ENCODE measurements around the gene RCSD1.

Gene RCSD1

DNA sequence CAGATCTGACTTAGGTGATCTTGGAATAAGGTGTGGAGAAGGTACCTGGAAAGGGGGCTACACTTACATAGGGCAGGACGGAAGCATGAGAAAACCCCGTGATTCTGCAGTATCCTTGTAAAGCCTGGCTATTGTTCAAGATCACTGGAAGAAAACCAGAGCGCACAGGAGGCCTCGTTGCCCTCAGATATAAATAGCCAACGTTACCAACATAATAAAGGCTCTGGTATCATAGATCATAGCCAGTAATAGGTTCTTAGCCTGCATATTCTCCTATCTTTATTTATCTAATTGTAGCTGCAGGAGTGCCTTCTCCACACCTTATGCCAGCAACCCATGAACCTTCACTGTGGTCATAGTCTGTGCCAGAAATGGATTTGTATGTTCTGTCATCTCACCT is 55.8 kb downstream of the RCSD1 start:
- no peaks in the 10 kb centered on the region for H3K9me3 Mint-ChIP-seq
- no peaks in the 10 kb centered on the region for H3K27me3 Mint-ChIP-seq
- H3K36me3 Mint-ChIP-seq (ENCODE audit: low read depth): peaks cover 28% of the 10 kb centered on the region
- no peak overlapping the region for H3K4me3 Mint-ChIP-seq
- peaks cover 25% of the 10 kb centered on the region for H3K4me1 Mint-ChIP-seq (ENCODE audit: low read depth)
- no peak overlapping the region for H3K27ac Mint-ChIP-seq
- intact Hi-C loops (cut with micrococcal nuclease): loop anchor here (5.0 kb wide), 2 partner anchors 124 to 149 kb away; no protein-coding TSS in a partner anchor

DNA sequence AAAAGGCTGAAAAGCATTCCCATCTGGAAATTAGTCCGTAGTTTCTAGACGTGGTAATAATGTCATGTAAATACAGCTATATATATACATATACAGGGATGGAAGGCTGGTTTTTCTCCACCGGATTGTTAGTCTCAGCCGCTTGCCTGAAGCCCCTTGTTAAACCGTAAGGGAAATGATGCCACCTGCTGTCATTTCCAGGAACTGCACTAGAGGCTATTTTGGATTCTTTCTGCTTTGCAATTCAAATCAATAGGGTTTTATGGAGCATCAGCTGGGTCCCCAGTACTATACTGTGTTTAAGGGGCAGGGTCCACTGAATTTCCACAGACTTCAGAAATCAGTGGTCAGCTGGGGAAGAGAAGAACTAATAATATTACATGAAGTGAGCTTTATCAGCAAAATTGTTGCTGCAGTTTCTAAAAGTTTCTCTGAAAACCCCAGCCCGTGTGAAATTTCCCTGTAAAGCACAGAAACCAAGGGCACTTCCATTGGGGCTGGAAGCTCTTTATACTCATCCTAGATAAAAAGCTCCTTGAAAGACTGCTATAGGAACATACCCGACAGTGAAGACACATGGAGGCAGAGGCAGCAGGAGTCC is 58.0 kb downstream of the RCSD1 start:
- H3K4me1 Mint-ChIP-seq (ENCODE audit: low read depth): peaks cover 25% of the 10 kb centered on the region
- no peaks in the 10 kb centered on the region for H3K9me3 Mint-ChIP-seq
- H3K36me3 Mint-ChIP-seq (ENCODE audit: low read depth): peaks cover 50% of the 10 kb centered on the region
- H3K4me3 Mint-ChIP-seq: no peak overlapping the region
- H3K27ac Mint-ChIP-seq: no peak overlapping the region
- H3K27me3 Mint-ChIP-seq: no peaks in the 10 kb centered on the region
- intact Hi-C loops (cut with micrococcal nuclease): loop anchor here (1.0 to 5.0 kb wide), 3 partner anchors 88 to 151 kb away; no protein-coding TSS in a partner anchor

DNA sequence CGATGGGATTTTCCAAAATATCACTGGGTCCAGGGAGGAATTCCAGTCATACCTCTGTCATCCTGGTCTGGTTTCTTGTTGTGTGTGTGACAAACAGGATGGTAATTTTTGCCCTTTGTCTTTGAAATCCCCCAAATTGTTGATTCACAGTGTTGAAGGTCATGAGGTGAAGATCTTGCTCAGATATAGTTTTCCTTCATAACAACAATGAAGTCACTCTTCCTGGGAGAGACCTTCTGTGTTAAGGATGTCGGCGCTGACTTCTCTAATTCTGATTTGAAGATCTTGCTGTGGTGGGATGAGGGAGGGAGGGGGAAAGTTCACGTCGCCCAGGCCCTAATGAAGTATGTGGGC is 59.5 kb downstream of the RCSD1 start:
- peak overlapping the region; percentile 0 for H3K27ac Mint-ChIP-seq

DNA sequence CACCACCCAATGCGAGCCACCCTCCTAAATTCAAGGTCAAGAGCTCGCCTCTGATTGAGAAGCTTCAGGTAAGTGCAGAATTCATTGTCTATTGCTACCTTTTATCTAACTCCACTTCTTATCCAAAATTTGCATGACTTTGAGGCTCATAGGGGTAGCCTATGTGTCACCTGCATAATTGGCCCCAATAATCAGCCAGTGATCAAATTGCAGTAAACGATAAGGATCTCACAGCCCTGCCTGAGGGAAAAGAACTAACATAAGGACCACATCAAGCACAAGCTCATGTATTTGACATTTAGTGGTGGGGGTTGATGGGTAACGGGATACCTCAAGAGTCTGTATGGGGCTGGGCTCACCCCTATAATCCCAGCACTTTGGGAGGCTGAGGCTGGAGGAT is 60.0 kb downstream of the RCSD1 start:
- no peaks in the 10 kb centered on the region for H3K9me3 Mint-ChIP-seq
- no peaks in the 10 kb centered on the region for H3K27me3 Mint-ChIP-seq
- no peak overlapping the region for H3K27ac Mint-ChIP-seq
- intact Hi-C loops (cut with micrococcal nuclease): no loop called here
- H3K4me1 Mint-ChIP-seq (ENCODE audit: low read depth): peaks cover 35% of the 10 kb centered on the region
- H3K36me3 Mint-ChIP-seq (ENCODE audit: low read depth): peaks cover 70% of the 10 kb centered on the region
- H3K4me3 Mint-ChIP-seq: no peak overlapping the region

More for the DNA sequence above, 59.5 kb downstream of the RCSD1 start:
- Mint-ChIP-seq H3K27me3 (no peaks in the 10 kb centered on the region), H3K36me3 (ENCODE audit: low read depth) (peaks cover 65% of the 10 kb centered on the region), H3K9me3 (no peaks in the 10 kb centered on the region), H3K4me1 (ENCODE audit: low read depth) (peaks cover 32% of the 10 kb centered on the region), H3K4me3 (no peak overlapping the region)
- intact Hi-C loops (cut with micrococcal nuclease): loop anchor here (5.0 kb wide), 2 partner anchors 127 to 152 kb away; no protein-coding TSS in a partner anchor

DNA sequence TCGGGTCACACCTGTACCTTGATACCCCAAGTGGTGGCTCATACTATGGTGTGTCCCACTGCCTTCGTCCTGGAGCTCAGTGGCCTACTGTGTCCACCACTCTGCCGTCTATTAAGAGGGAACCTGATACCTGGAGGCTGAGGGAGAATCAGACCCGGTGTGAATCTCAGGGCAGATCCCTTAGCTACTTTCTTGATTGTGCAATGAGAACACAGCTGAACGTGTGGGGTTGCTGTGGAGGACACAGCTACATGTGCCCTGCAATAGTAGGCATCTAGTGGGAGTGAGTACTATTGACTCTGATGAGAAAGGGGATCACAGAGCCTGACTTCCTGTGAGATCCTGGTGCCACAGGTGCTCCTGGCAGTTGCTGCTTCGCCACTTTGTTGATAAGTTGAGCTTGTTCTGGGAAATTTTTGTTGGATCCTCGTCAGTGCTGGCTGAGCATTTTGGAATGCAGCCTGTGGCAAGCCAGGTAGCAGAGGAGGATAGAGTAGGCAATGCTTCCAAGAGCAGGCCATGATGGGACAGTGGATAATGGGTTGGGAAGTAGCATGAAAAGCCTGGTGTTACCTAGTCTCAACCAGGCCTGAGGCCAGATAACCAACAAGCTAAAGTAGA is 63.5 kb downstream of the RCSD1 start:
- no peak overlapping the region for H3K4me3 Mint-ChIP-seq
- H3K27ac Mint-ChIP-seq: no peak overlapping the region
- H3K36me3 Mint-ChIP-seq (ENCODE audit: low read depth): peaks cover 100% of the 10 kb centered on the region
- intact Hi-C loops (cut with micrococcal nuclease): no loop called here
- H3K4me1 Mint-ChIP-seq (ENCODE audit: low read depth): peaks cover 51% of the 10 kb centered on the region
- no peaks in the 10 kb centered on the region for H3K27me3 Mint-ChIP-seq
- H3K9me3 Mint-ChIP-seq: no peaks in the 10 kb centered on the region

DNA sequence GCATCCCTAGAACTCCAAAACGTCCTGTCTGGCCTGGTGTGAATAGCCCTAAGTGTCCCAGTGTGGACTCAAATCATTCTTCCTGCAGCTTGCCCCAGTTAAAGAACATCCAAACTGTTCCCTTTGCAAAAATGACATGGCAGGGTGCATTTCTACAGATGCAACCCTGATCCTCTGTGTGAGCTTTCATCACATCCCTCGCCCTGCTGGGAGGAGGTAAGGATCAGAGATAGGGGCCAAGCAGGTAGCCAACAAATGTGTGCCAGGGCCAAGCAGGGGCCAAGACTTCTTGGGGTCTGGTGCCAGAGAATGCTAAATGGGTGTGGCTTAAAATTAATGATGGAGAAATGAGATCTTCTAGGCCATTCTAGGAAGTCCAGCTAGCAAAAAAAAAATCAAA is 64.7 kb downstream of the RCSD1 start:
- peak overlapping the region; percentile 65 for H3K27ac Mint-ChIP-seq
- H3K36me3 Mint-ChIP-seq (ENCODE audit: low read depth): peaks cover 100% of the 10 kb centered on the region
- H3K27me3 Mint-ChIP-seq: no peaks in the 10 kb centered on the region
- H3K4me3 Mint-ChIP-seq: no peak overlapping the region
- intact Hi-C loops (cut with micrococcal nuclease): no loop called here
- H3K9me3 Mint-ChIP-seq: no peaks in the 10 kb centered on the region
- H3K4me1 Mint-ChIP-seq (ENCODE audit: low read depth): peaks cover 49% of the 10 kb centered on the region

DNA sequence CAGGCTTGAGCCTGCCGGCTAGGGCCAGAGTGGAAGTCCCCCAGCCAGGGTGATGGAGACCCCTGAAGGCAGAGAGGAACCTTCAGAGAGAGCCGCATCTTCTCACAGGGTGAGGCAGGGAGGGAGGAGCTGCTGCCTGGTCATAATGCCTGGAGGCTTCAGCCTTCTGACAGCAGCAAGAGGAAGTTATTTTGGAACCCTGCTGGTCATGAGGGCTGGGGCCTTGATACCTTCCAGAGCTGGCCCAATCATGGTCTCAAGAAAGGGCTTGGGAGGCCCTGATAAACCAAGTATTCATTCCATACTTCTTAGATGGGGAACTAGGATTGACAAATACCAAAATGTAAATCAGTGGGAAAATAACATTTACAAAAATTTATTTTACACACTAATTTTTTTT is 65.1 kb downstream of the RCSD1 start:
- Mint-ChIP-seq H3K4me3 (no peak overlapping the region), H3K27me3 (no peaks in the 10 kb centered on the region), H3K27ac (peak overlapping the region; percentile 65), H3K4me1 (ENCODE audit: low read depth) (peaks cover 46% of the 10 kb centered on the region), H3K36me3 (ENCODE audit: low read depth) (peaks cover 100% of the 10 kb centered on the region), H3K9me3 (no peaks in the 10 kb centered on the region)
- intact Hi-C loops (cut with micrococcal nuclease): no loop called here

DNA sequence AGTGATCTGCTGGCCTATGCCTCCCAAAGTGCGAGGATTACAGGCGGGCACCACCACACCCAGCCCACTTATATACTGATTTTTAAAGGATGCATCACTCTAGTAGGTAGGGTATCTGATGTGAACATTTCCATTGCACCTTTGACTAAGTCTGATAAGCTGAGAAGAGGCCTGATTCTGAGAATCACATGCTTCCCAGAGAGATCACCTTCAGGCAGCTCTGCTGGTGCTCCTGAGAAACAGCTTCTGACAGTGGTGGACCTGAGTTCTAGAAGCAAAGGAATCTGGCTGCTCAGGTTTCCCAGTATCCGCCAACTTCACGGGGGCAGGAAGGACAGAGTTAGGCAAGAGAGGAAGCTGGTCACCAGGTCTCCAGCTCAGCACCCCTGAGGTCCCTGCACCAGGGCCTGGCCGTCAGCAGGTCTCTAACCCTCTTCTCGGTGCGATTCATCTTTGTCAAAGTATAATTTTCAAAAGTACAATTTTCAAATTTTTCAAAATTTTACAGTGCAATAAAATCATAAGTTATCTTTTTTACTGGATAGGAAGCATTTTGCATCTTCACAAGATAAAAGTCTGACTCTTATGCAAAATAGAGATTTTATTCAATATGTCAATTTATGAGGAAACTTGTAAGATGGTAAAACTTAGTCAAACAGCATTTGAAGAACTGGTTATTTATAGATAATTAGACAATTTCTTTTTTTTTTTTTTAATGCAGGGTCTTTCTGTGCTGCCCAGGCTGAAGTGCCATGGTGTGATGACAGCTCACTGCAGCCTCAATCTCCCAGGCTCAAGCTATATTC is 65.9 kb downstream of the RCSD1 start:
- Mint-ChIP-seq H3K9me3 (no peaks in the 10 kb centered on the region), H3K27me3 (no peaks in the 10 kb centered on the region), H3K27ac (no peak overlapping the region), H3K4me3 (no peak overlapping the region), H3K4me1 (ENCODE audit: low read depth) (peaks cover 46% of the 10 kb centered on the region), H3K36me3 (ENCODE audit: low read depth) (peaks cover 100% of the 10 kb centered on the region)
- intact Hi-C loops (cut with micrococcal nuclease): no loop called here

DNA sequence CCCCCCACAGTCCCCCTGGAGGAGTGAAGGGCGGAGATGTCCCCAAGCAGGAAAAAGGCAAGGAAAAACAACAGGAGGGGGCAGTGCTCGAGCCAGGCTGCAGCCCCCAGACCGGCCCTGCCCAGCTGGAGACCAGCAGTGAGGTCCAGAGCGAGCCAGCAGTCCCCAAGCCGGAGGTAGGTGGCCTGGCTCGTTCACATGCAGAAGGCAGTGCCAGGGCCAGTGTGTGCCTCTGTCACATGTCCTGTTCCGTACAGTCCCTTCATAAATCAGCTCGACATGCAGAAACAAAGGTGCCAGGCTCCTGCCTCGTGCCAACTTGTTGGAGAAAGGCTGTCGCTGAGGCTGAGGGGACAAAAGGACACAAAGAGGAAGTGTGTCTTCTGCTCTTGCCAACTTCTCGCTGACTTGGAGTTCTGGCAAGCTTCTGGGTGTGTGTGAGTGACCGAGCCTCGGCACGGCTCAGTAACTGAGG is 67.7 kb downstream of the RCSD1 start:
- Mint-ChIP-seq H3K4me3 (no peak overlapping the region), H3K9me3 (no peaks in the 10 kb centered on the region), H3K27ac (peak overlapping the region; percentile 73), H3K27me3 (no peaks in the 10 kb centered on the region), H3K4me1 (ENCODE audit: low read depth) (peaks cover 46% of the 10 kb centered on the region), H3K36me3 (ENCODE audit: low read depth) (peaks cover 100% of the 10 kb centered on the region)
- intact Hi-C loops (cut with micrococcal nuclease): no loop called here

DNA sequence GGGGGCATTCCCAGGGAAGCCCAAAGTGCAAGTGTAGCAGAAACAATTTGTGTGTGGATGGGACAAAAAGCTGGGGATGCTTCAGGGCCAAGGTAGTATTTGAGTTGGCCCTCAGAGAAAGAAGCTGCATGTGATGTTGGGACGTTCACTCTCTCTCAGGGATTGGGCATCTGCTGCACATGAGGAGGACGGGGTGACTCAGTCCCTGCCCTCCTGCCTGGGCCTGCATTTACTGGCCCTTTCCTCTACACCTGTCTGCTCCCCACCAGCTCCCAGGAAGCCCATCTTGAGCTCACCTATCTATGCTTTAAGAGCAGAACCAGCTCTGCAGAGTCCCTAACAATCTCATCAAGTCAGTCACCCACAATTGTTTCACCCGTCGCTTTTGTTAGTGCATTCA is 68.3 kb downstream of the RCSD1 start:
- no peaks in the 10 kb centered on the region for H3K9me3 Mint-ChIP-seq
- intact Hi-C loops (cut with micrococcal nuclease): no loop called here
- no peaks in the 10 kb centered on the region for H3K27me3 Mint-ChIP-seq
- peaks cover 100% of the 10 kb centered on the region for H3K36me3 Mint-ChIP-seq (ENCODE audit: low read depth)
- H3K4me1 Mint-ChIP-seq (ENCODE audit: low read depth): peaks cover 46% of the 10 kb centered on the region
- peak overlapping the region; percentile 73 for H3K27ac Mint-ChIP-seq
- H3K4me3 Mint-ChIP-seq: no peak overlapping the region

DNA sequence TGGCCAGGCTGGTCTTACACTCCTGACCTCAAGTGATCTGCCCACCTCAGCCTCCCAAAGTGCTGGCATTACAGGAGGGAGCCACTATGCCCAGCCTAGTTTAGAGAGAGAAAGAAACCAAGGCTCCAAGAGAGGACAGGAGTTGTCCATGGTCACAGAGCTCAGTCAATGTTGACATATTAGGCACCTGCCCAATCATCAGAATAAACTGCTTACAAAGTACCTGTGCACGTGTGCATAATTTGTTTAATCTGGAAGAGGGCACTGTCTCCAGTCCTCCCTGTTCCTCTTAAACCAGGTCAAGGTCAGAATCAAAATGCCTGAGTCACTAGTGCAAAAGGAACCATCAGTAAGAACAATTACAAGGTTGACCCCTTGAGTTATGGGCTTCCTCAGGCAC is 71.5 kb downstream of the RCSD1 start:
- peaks cover 100% of the 10 kb centered on the region for H3K36me3 Mint-ChIP-seq (ENCODE audit: low read depth)
- H3K4me3 Mint-ChIP-seq: no peak overlapping the region
- H3K27ac Mint-ChIP-seq: peak overlapping the region; percentile 22
- intact Hi-C loops (cut with micrococcal nuclease): no loop called here
- no peaks in the 10 kb centered on the region for H3K9me3 Mint-ChIP-seq
- H3K4me1 Mint-ChIP-seq (ENCODE audit: low read depth): peaks cover 27% of the 10 kb centered on the region
- no peaks in the 10 kb centered on the region for H3K27me3 Mint-ChIP-seq

DNA sequence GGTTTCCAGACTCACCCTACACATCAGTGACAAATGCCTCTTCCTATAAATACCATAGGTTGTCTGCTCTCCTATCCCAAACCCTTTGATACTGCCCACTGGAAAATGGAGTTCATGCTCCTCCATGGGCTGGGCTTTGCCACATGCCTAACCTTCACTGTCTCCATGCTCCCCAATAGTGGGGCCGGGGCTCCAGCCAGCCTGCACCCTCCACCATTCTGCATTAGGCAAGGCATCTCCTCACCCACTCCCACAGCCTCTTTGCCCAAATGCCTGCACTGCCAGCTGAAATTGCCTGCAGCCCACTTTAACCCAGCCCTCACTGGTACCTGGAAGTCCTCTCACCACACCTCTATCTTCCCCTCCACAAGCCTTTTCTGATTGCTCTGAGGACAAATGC is 73.5 kb downstream of the RCSD1 start:
- Mint-ChIP-seq H3K4me1 (ENCODE audit: low read depth) (peaks cover 12% of the 10 kb centered on the region), H3K27me3 (no peaks in the 10 kb centered on the region), H3K9me3 (no peaks in the 10 kb centered on the region), H3K4me3 (no peak overlapping the region), H3K27ac (peak overlapping the region; percentile 0), H3K36me3 (ENCODE audit: low read depth) (peaks cover 95% of the 10 kb centered on the region)
- intact Hi-C loops (cut with micrococcal nuclease): no loop called here

DNA sequence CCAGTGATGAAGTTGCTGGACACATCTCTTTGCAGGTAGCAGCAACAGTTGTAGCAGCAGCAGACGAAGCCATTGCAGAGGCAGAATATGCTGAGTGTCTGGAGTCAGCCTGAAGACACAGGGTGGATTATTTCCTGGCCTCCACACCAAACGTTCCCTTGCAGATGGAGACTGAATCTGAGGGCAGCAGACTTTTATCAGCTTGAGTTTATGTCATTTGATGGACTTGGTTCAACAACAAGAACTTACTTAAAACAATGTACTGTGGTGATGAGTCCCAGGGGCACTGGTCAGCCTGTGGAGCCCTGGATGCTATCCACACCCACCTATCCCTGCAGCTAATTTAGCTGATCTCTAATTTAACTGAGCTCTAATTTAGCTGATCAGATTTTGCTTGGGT is 74.7 kb downstream of the RCSD1 start:
- H3K36me3 Mint-ChIP-seq (ENCODE audit: low read depth): peaks cover 83% of the 10 kb centered on the region
- intact Hi-C loops (cut with micrococcal nuclease): no loop called here
- peaks cover 11% of the 10 kb centered on the region for H3K4me1 Mint-ChIP-seq (ENCODE audit: low read depth)
- H3K9me3 Mint-ChIP-seq: no peaks in the 10 kb centered on the region
- peaks cover 4% of the 10 kb centered on the region for H3K27me3 Mint-ChIP-seq
- no peak overlapping the region for H3K27ac Mint-ChIP-seq
- no peak overlapping the region for H3K4me3 Mint-ChIP-seq

DNA sequence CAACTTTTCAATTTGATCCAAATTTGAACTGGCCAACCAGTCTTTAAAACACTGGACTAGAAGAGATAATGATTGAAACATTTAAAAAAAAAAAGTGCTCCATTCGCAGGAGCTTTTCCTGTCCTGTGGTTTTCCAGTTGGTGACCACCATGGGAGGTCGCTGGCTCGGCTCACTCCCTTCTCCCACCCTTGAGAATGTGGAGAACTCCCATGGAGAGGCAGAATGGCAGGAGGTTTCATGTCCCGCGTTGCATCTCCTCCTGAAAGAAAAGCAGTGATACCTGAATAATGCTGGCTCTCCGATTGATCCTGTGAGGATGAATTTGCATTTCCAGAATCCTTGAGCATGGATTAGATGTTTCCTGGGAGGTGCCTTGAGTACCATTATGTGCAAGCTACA is 75.2 kb downstream of the RCSD1 start:
- Mint-ChIP-seq H3K4me3 (no peak overlapping the region), H3K27me3 (peaks cover 4% of the 10 kb centered on the region), H3K4me1 (ENCODE audit: low read depth) (peaks cover 11% of the 10 kb centered on the region), H3K36me3 (ENCODE audit: low read depth) (peaks cover 78% of the 10 kb centered on the region), H3K9me3 (no peaks in the 10 kb centered on the region), H3K27ac (no peak overlapping the region)
- intact Hi-C loops (cut with micrococcal nuclease): no loop called here

All from dendritic cell treated with granulocyte-macrophage colony-stimulating factor and Interleukin-4, amounts not matched to agents 40 ng/mL and 50 ng/mL, for 4 days (primary cell).